Ovary (tissue), 3 donors: ENCODE measurements around the gene MUC5AC.

Experiments
- CTCF ChIP-seq, 3 donors: fragments of 450-650 bp in 2 of 3; fragments of 200-600 bp in 1 of 3; IDR thresholded peaks; one replicate each; pipeline versions ENCODE4 v1.5.1 to v1.8.0; 2016 to 2022; ENCODE audit warnings: antibody characterized with exemption in 3 of 3, mild to moderate bottlenecking in 1 of 3
- EP300 ChIP-seq: sonication (generic); formaldehyde crosslinking; IDR thresholded peaks from one replicate; pipeline ENCODE4 v1.6.1; 2017; ENCODE audit warnings: antibody characterized with exemption
- POLR2A ChIP-seq: fragments of 450-650 bp; IDR thresholded peaks from one replicate; pipeline ENCODE4 v1.6.1; 2017; ENCODE audit warnings: antibody characterized with exemption, mild to moderate bottlenecking, moderate library complexity
- donor health status: DM: no; HTN: no; CAD: no.

GRCh38 chr11:1228921-1229451 lies 71.2 kb downstream of the MUC5AC start:
- TF ChIP-seq CTCF (IDR thresholded peaks at IDR 0.05), result no peak
- TF ChIP-seq POLR2A, result no peak
- no peak for TF ChIP-seq EP300
